Fibroblast of peridontal ligament (primary cell): ENCODE results near the gene PLEKHM2.
"Not testable (repeated sequence)": the region's sequence is repeated elsewhere in the genome, so short reads cannot be mapped to it uniquely, and the experiment has no call there.

Experiments
- DNase-seq: peaks from one replicate; pipeline ENCODE4 v3.0.0-alpha.2; 2010; ENCODE audit errors: extremely low read depth

Gene PLEKHM2

DNA sequence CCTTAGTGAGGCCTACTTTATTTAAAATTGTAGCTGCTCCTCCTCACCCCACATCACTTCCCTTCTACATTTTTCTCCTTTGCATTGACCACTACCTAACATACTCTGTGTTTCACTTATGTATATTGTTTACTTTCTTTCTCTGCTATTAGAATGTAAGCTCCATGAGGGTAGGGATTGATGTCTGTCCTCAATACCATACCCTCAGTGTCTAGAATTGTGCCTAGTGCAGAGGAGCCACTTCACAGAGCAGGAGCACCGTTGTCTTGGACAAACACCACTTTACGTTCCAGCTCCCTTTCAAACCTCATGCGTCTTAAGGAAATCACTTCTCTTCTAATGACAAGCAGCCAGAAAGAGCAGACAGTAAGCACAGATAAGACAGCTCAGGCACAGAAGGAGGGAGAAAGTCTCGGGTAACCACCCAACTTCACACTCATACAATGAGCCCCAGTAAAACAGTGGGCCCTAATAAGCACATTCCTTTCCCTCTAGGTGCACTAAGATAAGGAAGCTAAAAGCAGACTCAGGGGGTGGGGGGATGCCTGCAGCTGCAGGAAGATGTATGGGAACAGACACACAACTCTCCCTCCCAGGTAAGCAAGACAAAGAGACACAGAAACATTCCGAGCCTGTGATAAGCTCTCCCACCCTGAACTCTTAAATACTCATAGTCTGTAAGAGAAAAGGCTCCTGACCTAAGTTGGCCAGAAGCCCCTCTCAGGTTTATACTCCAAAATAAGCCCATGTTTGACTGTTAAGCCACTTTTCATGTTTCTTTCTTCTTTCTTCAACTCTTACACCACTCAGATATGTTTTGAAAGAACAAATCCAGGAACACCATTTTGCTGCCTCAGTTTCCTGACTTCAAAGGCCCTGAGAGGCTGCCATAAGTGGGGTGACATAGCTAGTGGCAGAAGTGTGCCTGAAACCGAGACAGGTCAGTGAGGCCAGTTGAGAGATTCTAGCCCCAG is 7.1 kb upstream of the PLEKHM2 start:
- DNase-seq: no peak

- peak; percentile 36 for DNase-seq
Observed at GRCh38 chr1:15678578-15678977, 5.5 kb upstream of the PLEKHM2 start.

DNA sequence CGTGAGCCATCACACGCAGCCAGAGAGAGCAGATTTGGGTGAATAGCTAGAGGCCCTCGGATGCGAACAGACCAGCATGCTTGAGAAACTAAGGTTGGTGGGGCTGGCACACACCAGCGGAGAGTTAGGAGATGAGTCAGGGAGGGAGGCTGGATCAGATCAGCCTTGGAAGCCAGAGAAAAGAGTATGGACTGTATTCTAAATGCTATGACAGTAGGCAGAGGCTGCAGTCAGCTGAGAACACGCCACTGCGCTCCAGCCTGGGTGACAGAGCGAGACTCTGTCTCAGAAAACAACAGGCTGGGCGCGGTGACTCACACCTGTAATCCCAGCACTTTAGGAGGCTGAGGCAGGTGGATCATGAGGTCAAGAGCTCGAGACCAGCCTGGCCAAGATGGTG is 4.0 kb upstream of the PLEKHM2 start:
- peak; percentile 82 for DNase-seq

DNA sequence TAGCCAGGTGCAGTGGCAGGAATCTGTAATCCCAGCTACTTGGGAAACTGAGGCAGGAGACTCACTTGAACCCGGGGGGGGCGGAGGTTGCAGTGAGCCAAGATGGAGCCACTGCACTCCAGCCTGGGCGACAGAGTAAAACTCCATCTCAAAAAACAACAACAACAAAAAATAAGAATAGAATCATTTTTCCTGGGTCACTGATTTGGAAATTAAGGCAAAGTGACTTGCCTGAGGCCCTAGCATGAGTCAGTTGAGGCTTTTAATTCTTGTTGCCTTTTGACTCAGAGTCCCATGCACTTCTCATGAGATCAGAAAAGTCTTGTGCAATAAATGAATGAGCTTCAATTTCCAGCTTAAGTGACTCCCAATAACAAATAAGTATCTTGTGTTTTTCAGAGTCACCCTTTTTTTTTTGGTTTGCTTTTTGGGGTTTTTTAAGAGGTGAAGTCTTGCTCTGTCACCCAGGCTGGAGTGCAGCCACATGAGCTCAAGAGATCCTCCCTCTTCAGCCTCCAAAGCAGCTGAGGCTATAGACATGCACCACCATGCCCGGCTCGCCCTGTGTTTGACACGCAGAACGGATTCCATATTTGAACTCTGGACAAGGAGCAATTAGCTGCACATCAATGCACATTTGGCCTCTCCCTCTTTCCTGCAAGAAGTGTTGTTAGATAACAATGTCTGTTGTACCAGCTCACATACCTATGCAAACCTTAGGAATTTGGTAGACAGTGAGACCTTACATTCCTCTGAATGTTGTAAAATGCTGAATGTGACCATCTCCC is 3.4 kb upstream of the PLEKHM2 start:
- DNase-seq: peak; percentile 97

DNA sequence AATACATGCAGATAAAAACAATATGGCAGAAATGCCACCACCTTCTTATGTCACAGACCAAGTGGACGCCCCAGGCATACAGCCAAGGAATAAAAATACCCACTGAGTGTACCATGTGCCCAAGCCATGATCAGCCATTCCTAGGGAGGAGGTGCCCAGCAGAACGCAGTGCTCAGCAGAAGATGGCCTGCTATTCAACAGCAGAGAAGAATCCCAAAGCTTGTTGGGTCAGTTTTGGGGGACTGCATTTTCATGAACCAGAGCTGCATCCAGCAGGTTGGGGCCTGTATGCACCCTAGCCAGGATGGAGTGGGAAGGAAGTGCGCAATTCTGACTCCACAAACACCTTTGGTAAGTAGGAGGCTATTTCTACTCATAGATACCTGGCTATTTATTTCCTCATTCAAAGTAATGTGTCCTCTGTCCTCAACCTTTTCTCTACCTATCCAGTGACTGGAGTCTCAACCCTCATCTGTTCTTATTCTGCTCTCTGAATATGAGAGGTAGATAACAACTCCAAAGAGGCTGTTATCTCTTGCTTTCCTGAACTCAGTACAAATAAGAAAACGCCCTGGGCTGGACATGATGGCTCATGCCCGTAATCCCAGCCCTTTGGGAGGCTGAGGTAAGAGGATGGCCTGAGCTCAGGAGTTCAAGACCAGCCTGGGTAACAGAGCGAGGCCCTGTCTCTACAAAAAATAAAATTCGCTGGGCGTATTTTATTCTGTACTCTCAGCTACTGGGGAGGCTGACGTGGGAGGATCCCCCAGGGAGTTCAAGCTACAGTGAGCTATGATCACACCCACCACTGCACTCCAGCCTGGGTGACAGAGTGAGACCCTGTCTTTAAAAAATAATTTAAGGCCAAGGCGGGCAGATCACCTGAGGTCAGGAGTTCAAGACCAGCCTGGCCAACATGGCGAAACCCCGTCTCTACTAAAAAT is 2.5 kb upstream of the PLEKHM2 start:
- no peak for DNase-seq

GRCh38 chr1:15682936-15683341 is 1.2 kb upstream of the PLEKHM2 start:
- DNase-seq: no peak

DNA sequence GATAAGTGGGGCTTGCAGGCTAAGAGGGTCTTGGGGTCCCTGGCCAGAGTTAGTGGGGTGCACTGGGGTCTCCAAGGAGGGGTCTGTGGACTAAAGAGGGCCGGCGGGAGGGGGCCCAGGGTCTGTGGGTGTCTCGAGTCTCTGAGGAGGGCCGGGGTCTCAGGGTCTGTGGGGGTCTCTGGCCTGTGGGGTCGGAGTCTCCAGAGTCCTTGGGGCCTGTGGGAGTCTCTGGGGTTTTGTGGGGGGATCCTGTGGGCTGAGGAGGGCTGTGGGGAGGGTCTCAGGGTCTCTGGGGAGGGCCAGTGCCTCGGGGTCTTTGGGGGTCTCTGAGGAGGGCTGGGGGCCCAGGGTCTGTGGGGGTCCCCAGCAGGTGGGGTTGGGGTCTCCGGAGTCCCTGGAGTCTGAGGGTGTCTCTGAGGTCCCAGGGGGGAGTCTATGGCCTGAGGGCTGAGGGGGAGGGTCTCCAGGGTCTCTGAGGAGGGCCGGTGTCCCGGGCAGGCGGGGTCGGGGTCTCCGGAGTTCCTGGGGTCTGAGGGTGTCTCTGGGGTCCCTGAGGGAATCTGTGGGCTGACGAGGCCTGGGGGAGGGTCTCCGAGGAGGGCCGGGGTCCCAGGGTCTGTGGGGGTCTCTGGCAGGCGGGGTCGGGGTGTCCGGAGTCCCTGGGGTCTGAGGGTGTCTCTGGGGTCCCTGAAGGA is 628 bp upstream of the PLEKHM2 start:
- DNase-seq: no peak

DNA sequence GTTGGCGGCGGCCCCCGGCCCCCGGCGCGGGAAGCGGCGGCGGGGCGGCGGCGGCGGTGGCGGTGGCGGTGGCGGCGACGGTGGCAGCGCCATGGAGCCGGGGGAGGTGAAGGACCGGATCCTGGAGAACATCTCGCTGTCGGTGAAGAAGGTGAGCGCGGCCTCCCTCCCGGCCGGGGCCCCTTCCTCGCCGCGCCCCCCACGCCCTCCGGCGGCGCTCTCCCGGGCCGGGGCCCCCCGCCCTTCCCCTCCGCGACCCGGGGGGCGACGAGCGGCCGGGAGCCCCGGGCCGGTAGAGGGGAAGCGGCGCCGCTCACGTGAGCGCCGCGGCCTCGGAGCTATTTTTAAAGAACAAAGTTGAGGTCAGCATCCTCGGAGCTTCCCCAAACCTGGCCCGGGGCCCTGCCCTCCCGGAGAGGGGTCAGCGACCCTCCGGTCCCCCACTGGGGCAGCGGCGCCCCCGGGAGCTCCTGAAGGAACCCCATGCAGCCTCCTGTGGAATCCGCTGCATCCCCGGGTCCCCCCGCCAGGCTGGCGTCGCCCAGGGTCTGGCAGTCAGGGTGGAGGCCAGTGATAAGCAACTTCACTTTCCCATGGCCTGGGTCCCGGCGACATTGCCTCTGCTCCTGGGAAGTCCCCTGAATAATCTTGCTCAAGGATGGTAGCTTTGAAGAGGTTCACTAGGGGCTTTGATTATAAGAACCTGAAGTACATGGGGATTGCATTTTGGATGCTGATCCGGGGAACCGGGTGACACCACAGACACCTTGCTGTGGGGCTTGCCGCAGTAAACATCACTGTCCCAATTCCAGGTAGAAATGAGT is 560 bp downstream of the PLEKHM2 start:
- no peak for DNase-seq

GRCh38 chr1:15685820-15686219 is 1.7 kb downstream of the PLEKHM2 start:
- peak; percentile 40 for DNase-seq

DNA sequence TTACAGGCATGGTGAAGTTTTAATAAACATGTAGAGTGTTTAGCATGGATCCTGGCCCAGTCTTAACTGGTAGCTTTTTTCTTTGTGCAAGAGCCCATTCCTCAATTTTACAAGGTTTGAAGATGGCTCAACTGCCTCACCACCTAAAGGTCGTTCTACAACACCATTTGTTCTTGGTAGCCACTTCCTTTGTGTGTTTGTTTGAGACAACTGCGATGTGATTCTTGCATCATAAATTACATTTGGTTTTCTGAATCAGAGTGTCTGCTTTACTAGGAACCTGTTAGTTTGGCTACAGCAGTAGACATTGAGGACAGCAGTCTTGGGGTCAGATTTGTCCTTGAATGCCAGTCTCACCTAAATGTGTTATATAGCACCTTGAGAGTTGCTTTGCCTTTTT is 3.3 kb downstream of the PLEKHM2 start:
- DNase-seq: no peak

GRCh38 chr1:15690317-15690716 is 6.2 kb downstream of the PLEKHM2 start:
- no peak for DNase-seq

GRCh38 chr1:15691434-15692032 is 7.4 kb downstream of the PLEKHM2 start:
- no peak for DNase-seq

DNA sequence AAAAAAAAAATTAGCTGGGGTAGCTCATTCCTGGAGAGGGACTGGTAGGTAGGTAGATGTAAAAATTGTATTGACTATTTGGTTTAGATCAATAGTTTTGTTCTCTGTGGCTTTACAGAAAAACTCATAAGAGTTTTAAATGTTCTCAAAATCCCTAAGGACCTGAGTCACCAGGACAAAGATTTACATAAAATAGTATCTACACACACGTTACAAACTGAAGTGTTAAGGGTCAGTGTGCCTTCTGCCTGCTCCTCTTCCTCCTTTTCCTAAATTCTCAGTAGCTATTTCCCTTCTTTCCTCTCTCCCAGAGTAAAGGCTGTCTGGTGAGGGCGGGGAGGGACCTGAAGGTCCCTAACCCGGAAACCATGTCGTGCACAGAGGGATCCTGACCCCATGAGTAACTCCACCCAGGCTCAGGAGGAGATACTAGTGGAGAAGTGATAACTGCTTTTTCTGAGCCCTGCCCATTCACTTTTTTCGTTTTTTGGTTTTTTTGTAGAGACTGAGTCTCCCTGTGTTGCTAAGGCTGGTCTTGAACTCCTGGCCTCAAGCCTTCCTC is 8.1 kb downstream of the PLEKHM2 start:
- DNase-seq: no peak

DNA sequence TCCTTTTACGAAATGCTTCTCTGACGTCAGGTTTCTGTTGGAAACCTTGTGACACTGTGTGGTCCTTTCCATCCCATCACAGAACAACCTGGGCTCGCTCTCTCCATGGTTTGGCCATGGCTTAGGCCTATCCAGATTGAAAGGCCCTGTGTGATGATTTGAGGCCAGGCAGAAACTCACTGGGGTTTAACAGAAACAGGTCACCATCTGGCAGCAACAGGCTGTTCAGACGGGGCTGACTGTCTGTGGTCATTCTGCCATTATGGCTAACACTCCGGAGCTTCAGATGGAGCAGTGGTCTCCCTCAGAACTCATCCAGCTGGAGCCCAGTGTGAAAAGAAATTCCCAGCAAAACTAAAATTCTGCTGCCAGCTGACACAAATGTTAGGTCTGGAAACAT is 9.3 kb downstream of the PLEKHM2 start:
- no peak for DNase-seq

DNA sequence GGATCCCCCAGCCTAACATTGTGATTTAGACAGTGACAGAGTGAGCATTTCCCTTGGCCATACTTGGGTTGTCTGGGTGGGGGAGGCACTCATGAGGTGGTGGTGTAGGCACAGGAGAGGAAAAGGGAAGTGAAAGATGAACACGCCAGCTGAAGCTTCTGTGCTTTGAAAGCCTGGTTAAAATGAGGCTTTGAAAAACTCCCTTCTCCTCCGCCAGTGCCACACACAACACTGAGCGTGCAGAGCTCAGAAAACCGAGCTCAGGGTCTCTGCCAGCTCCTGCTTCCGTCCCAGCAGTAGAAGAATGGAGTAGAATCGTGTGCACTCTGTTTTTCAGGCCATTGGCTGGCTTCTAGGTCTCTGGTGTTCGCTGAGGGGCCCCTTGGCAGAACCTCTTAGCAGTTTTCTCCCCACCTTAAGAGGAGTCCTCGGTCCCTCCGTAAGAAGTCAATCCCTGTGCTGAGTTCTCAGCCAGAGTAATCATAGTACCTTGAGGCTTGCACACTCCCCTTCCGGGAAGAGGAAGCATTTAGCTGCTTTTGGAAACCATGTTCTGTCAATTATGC is 12.9 kb downstream of the PLEKHM2 start:
- no peak for DNase-seq

GRCh38 chr1:15698201-15698600 is 14.1 kb downstream of the PLEKHM2 start:
- DNase-seq: no peak

DNA sequence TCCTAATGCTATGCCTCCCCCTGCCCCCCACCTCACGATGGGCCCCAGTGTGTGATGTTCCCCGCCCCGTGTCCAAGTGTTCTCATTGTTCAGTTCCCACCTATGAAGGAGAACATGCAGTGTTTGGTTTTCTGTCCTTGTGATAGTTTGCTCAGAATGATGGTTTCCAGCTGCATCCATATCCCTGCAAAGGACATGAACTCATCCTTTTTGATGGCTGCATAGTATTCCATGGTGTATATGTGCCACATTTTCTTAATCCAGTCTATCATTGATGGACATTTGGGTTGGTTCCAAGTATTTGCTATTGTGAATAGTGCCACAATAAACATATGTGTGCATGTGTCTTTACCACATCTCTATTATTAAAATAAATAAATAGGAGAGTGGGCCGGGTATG is 15.2 kb downstream of the PLEKHM2 start:
- DNase-seq: not testable (repeated sequence)

GRCh38 chr1:15700508-15700907 is 16.4 kb downstream of the PLEKHM2 start:
- peak; percentile 43 for DNase-seq

GRCh38 chr1:15701784-15702183 is 17.7 kb downstream of the PLEKHM2 start:
- no peak for DNase-seq
